Endothelial cell (in vitro differentiated cells): ENCODE results near the gene UBASH3A. TPM values are rescaled to one million over a fixed set of nuclear protein-coding genes. Genes with fewer than 3 reads are reported as not detected.

Experiments used
- DNase-seq: peaks from one replicate; pipeline ENCODE4 v3.0.0; 2021; ENCODE audit warnings: low spot score
- H3K27ac Mint-ChIP-seq: one replicate; pipeline ENCODE4 v1.8.0; 2021; ENCODE audit warnings: mixed read lengths, inconsistent platforms; ENCODE audit not compliant: unreplicated experiment
- H3K27me3 Mint-ChIP-seq: one replicate; pipeline ENCODE4 v1.8.0; 2021; ENCODE audit warnings: mild to moderate bottlenecking, moderate library complexity, mixed read lengths, inconsistent platforms; ENCODE audit not compliant: unreplicated experiment
- H3K36me3 Mint-ChIP-seq: one replicate; pipeline ENCODE4 v1.8.0; 2021; ENCODE audit warnings: mild to moderate bottlenecking, low read depth, mixed read lengths, inconsistent platforms; ENCODE audit not compliant: unreplicated experiment
- H3K4me1 Mint-ChIP-seq: one replicate; pipeline ENCODE4 v1.8.0; 2021; ENCODE audit warnings: mild to moderate bottlenecking, mixed read lengths, inconsistent platforms; ENCODE audit not compliant: unreplicated experiment
- H3K4me3 Mint-ChIP-seq: one replicate; pipeline ENCODE4 v1.8.0; 2021; ENCODE audit warnings: mild to moderate bottlenecking, mixed read lengths, inconsistent platforms; ENCODE audit not compliant: unreplicated experiment
- H3K9me3 Mint-ChIP-seq: one replicate; pipeline ENCODE4 v1.8.0; 2021; ENCODE audit warnings: mixed read lengths, inconsistent platforms; ENCODE audit not compliant: unreplicated experiment
- CTCF ChIP-seq: fragments of 200-600 bp; sonication (generic); IDR thresholded peaks from one replicate; pipeline ENCODE4 v1.5.0; 2021; ENCODE audit warnings: antibody characterized with exemption; ENCODE audit not compliant: unreplicated experiment
- total RNA-seq: library from RNA; stranded (reverse); fragmentation: NEBNext Ultra II Directional; extraction: Animal tissue kit (Norgen Biotek cat#: 25700); gene quantifications from one replicate; pipeline ENCODE4 v1.2.1, GENCODE V29; 2021; ENCODE audit not compliant: unreplicated experiment

The UBASH3A gene
- total RNA-seq, 1 donor from 2014 or later = not detected

DNA sequence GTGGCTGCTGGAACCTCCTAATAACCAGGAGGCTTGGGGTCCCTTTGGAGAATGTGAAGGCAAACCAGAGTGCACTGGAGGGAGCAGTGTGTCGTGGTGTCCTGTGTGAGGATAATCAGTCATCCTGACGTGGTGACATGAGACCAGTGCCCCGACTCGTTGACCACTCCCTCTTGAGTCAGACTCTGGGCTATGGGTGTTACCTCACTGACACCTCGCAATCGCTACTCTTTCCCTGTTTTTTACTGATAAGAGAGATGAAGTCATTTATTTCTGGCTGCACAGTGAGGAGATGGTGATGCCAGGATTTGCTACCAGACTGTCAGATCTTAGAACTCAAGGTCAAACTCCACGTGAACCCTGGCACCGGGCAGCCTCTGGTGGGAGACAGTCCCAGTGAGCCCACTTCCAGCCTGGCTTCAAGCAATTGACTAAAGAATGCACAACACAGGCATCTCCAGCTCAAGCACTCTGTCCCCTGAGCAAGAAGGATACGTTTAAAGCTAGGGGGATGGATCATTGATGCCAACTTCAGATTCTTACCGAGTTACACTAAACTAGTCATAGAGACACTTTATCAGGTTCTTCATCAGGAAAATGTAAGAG lies 30.3 kb downstream of the UBASH3A start:
- no peak for DNase-seq
- H3K9me3 Mint-ChIP-seq = no peaks in the 10 kb centered on the region
- peaks cover 13% of the 10 kb centered on the region for H3K27me3 Mint-ChIP-seq
- H3K4me1 Mint-ChIP-seq = no peaks in the 10 kb centered on the region
- no peak for TF ChIP-seq CTCF
- H3K4me3 Mint-ChIP-seq = no peak overlapping the region
- H3K36me3 Mint-ChIP-seq = no peaks in the 10 kb centered on the region
- no peak overlapping the region for H3K27ac Mint-ChIP-seq

DNA sequence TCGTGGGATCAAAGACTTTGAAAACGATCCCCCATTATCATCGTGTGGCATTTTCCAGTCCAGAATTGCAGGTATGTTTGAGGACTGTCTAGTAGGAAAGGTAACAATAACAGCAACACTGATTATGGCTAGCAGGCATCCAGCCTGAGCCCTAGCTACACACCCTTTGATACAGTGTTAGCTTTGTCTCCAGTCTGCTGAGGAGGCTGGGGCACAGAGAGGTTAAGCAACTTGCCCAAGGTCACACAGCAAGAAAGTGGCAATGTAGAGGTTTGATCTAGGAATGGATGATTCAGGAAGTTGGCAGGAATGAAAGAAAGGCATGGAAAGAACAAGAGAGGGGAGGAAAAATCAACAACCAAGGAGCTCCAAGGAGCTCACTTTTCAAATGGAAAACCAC lies 31.2 kb downstream of the UBASH3A start:
- Mint-ChIP-seq H3K4me3 (no peak overlapping the region), H3K27ac (no peak overlapping the region), H3K36me3 (peaks cover 4% of the 10 kb centered on the region), H3K4me1 (no peaks in the 10 kb centered on the region), H3K9me3 (no peaks in the 10 kb centered on the region), H3K27me3 (peaks cover 15% of the 10 kb centered on the region)
- no peak for DNase-seq
- TF ChIP-seq CTCF = no peak

- Mint-ChIP-seq H3K4me1 (no peaks in the 10 kb centered on the region), H3K36me3 (peaks cover 4% of the 10 kb centered on the region), H3K27ac (no peak overlapping the region), H3K4me3 (no peak overlapping the region), H3K9me3 (no peaks in the 10 kb centered on the region), H3K27me3 (peaks cover 15% of the 10 kb centered on the region)
- no peak for TF ChIP-seq CTCF
- no peak for DNase-seq
These were observed 31.7 kb downstream of the UBASH3A start for GRCh38 chr21:42435401-42435800.

DNA sequence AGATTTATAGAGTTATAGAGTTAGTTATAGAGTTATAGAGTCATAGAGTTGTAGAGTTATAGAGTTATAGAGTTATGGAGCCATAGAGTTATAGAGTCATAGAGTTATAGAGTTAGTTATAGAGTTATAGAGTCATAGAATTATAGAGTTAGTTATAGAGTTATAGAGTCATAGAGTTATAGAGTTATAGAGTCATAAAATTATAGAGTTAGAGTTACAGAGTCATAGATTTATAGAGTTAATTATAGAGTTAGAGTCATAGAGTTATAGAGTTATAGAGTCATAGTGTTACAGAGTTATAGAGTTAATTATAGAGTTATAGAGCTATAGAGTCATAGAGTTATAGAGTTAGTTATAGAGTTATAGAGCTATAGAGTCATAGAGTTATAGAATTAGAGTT lies 32.1 kb downstream of the UBASH3A start:
- Mint-ChIP-seq H3K4me1 (no peaks in the 10 kb centered on the region), H3K4me3 (no peak overlapping the region), H3K9me3 (no peaks in the 10 kb centered on the region), H3K27ac (no peak overlapping the region), H3K27me3 (peaks cover 15% of the 10 kb centered on the region), H3K36me3 (peaks cover 4% of the 10 kb centered on the region)
- no peak for DNase-seq
- no peak for TF ChIP-seq CTCF

- H3K4me3 Mint-ChIP-seq = no peak overlapping the region
- no peak for DNase-seq
- H3K9me3 Mint-ChIP-seq = no peaks in the 10 kb centered on the region
These were observed 33.2 kb downstream of the UBASH3A start for GRCh38 chr21:42436914-42437313.

More at GRCh38 chr21:42436914-42437313, 33.2 kb downstream of the UBASH3A start:
- Mint-ChIP-seq H3K27me3 (peaks cover 15% of the 10 kb centered on the region), H3K27ac (no peak overlapping the region), H3K4me1 (no peaks in the 10 kb centered on the region), H3K36me3 (peaks cover 4% of the 10 kb centered on the region)
- no peak for TF ChIP-seq CTCF
